GM23338 (cell line): ENCODE measurements around the gene PRAMEF14.
"Not testable (repeated sequence)": the region's sequence is repeated elsewhere in the genome, so short reads cannot be mapped to it uniquely, and the experiment has no call there.

Experiments
- EZH2 ChIP-seq: fragments of 200-600 bp; sonication (generic); IDR thresholded peaks from one replicate; pipeline ENCODE4 v1.8.0; 2017; ENCODE audit warnings: antibody characterized with exemption, mild to moderate bottlenecking, low read depth; ENCODE audit not compliant: unreplicated experiment
- EZH2phosphoT487 ChIP-seq: fragments of 200-600 bp; sonication (generic); IDR thresholded peaks from one replicate; pipeline ENCODE4 v1.8.1; 2018; ENCODE audit warnings: antibody characterized with exemption; ENCODE audit not compliant: unreplicated experiment
- POLR2AphosphoS5 ChIP-seq: IDR thresholded peaks from 2 replicates; pipeline ENCODE4 v1.6.1; 2016; ENCODE audit warnings: antibody characterized with exemption, low read depth
- TF ChIP-seq, protein P1 (sequence below), 2 experiments: fragments of 200-600 bp in 1 of 2; sonication (generic) in 1 of 2; conservative IDR thresholded peaks; 2 replicates each; pipeline versions ENCODE4 v1.5.1 to v1.6.1; 2016 to 2017; ENCODE audit warnings: antibody characterized with exemption in 2 of 2, low read depth in 2 of 2, mild to moderate bottlenecking in 2 of 2, moderate library complexity in 1 of 2
- TF ChIP-seq, protein P2 (sequence below): IDR thresholded peaks from one replicate; pipeline ENCODE4 v1.6.1; 2018; ENCODE audit warnings: antibody characterized with exemption; ENCODE audit not compliant: unreplicated experiment

DNA sequence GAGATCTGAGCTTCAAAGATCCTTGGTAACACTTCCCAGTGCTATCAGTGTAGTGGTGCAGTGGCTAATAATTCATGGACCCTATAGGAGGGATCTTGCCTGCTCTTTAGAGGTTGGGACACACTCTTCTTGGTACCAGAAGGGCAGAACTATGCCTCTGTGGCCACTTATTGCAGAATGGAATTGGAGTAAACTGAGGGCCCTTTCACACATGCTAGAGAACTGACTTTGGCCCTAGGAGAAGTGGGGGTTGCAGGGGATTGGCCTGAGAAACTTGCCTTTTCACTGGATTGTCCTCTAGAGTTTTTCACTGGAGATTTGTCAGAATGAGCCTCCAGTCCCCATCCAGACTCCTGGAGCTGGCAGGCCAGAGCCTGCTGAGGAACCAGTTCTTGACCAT lies 42.4 kb upstream of the PRAMEF14 start, which contains the start of gene PRAMEF17:
- not testable (repeated sequence) for TF ChIP-seq EZH2phosphoT487, POLR2AphosphoS5, EZH2
- TF ChIP-seq, protein P1, sequence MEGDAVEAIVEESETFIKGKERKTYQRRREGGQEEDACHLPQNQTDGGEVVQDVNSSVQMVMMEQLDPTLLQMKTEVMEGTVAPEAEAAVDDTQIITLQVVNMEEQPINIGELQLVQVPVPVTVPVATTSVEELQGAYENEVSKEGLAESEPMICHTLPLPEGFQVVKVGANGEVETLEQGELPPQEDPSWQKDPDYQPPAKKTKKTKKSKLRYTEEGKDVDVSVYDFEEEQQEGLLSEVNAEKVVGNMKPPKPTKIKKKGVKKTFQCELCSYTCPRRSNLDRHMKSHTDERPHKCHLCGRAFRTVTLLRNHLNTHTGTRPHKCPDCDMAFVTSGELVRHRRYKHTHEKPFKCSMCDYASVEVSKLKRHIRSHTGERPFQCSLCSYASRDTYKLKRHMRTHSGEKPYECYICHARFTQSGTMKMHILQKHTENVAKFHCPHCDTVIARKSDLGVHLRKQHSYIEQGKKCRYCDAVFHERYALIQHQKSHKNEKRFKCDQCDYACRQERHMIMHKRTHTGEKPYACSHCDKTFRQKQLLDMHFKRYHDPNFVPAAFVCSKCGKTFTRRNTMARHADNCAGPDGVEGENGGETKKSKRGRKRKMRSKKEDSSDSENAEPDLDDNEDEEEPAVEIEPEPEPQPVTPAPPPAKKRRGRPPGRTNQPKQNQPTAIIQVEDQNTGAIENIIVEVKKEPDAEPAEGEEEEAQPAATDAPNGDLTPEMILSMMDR (conservative IDR thresholded peaks at IDR 0.05; ENCODE audit: low read depth in 2 of 2): not testable (repeated sequence)
- TF ChIP-seq, protein P2, sequence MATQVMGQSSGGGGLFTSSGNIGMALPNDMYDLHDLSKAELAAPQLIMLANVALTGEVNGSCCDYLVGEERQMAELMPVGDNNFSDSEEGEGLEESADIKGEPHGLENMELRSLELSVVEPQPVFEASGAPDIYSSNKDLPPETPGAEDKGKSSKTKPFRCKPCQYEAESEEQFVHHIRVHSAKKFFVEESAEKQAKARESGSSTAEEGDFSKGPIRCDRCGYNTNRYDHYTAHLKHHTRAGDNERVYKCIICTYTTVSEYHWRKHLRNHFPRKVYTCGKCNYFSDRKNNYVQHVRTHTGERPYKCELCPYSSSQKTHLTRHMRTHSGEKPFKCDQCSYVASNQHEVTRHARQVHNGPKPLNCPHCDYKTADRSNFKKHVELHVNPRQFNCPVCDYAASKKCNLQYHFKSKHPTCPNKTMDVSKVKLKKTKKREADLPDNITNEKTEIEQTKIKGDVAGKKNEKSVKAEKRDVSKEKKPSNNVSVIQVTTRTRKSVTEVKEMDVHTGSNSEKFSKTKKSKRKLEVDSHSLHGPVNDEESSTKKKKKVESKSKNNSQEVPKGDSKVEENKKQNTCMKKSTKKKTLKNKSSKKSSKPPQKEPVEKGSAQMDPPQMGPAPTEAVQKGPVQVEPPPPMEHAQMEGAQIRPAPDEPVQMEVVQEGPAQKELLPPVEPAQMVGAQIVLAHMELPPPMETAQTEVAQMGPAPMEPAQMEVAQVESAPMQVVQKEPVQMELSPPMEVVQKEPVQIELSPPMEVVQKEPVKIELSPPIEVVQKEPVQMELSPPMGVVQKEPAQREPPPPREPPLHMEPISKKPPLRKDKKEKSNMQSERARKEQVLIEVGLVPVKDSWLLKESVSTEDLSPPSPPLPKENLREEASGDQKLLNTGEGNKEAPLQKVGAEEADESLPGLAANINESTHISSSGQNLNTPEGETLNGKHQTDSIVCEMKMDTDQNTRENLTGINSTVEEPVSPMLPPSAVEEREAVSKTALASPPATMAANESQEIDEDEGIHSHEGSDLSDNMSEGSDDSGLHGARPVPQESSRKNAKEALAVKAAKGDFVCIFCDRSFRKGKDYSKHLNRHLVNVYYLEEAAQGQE: not testable (repeated sequence)
